NCI-H146 treated with DMSO at 0.1 percent for 48 hours (cell line): ENCODE measurements around the gene TEAD1.
"Not testable (repeated sequence)": the region's sequence is repeated elsewhere in the genome, so short reads cannot be mapped to it uniquely, and the experiment has no call there.

Source experiments
- DNase-seq: peaks from one replicate; lab custom pipeline; 2025; ENCODE audit not compliant: unreplicated experiment; lab: John Stamatoyannopoulos, UW

Gene TEAD1

DNA sequence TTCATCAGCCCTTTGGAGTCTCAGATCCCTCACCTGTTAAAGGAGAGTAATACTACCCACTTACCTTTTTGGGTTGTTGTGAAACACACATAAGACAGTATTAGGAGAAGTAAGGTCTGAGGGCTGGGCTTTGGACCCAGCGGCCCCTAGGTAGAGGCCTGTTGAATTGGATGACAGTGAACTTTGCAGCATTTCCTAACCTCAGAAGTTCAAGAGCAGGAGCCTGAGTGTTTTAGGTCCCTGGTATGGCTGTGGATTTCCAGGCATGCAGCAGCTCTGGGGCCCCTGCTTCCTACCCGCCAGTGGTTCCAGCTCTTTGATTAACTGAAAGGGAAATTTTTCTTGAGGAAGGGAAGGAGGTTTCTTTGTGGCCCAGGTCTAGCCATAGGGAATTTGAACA lies 58.9 kb downstream of the TEAD1 start:
- DNase-seq: no peak

- no peak for DNase-seq
Measured at GRCh38 chr11:12734625-12735024, 60.4 kb downstream of the TEAD1 start.

- DNase-seq: no peak
Measured at GRCh38 chr11:12735262-12735661, 61.0 kb downstream of the TEAD1 start.

DNA sequence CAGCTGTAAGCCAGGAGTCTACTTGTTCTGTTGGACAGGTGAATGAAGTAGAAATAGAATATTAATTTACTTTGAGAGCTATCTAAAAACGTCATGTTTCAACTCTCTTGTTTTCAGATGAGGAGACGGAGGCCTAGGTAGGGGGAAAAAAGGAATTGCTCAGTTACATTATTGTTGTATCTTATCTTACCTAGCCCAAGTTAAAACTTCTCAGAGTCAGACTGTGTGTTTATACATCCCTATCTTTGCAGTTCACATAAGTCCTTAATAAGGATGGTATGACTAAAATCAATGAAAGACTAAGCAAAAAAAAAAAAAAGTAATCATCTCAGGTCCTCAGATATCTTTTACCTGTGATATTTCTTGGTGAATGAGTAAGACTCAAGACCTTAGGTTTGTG lies 62.8 kb downstream of the TEAD1 start:
- no peak for DNase-seq

DNA sequence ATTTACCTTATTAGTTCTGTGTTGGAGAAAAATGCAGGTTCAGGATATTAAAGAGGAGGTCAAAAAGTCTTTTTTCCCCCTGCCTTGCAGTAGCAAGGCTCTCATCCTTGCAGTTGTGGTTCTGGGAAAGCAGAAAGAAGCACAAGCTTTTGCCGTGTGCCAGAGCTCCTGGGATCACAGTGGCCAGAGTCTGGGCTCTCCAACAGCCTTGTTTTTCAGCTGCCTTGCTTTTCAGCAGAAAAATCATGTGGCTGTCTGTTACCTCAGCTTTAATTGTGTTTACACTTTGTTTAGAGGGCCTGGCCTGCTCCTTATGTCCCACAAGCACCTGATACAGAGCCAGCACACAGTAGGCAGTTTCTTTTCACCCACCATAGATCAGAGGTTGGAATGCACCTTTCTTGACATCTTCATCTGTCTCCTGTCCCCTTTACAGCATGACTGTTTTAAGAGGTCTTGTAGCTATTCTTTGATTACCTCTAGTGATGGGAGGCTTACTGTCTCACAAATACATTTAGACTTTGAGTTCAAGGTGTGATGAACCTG lies 67.5 kb downstream of the TEAD1 start:
- no peak for DNase-seq

- no peak for DNase-seq
Measured at GRCh38 chr11:12743834-12744449, 69.7 kb downstream of the TEAD1 start.

DNA sequence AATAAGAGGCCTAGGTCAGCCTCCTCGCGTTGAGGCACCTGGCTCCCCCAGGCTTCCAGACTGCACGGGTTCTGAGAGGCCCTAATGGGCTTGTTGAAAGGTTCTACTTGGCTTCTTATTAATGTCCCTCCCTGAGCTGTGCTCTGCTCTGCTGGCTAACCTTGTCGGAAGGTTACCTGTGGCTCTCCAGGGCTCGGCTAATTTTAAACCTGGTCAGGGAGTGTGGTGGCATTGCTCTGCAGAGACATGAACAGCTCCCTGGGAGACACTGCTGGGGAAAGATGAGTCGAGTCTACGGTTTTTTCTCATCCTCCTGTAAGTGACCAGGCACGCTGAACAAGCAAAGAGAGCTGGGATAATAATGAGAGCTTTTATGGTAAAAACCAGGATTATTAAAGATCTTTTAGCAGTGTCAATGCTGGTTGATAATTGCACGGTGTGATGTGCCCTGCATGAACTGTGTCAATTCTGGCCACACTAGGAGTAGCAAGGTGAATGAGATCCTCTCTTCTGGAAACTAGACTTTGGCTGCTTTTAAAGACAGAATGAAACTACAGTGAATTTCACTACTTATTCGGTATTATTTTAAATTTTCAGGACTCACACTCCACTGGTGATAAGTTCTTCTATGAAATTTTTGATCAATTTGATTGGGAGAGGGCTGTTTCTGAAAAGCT lies 70.7 kb downstream of the TEAD1 start:
- peak; percentile 24 for DNase-seq

DNA sequence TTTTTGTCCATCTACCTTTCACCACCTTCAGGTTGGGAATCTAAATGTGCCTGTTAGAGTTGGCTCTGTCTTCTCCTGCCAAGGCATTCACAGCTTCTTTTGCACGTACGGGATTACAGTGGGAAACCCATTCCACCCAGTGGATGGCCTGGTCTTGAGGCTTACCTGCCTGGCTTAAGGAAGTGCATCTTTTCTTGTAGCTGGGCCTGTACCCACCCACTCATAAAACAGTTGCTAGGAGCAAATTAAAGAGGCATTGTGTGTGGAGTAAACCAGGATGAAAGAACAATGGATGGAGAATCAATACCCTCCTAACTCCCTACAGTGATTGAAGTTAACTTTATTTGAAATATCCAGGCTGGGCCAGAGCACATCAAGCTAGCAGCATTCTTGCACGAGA lies 71.6 kb downstream of the TEAD1 start:
- peak; percentile 21 for DNase-seq

- peak; percentile 84 for DNase-seq
Measured at GRCh38 chr11:12746593-12747097, 72.4 kb downstream of the TEAD1 start.

DNA sequence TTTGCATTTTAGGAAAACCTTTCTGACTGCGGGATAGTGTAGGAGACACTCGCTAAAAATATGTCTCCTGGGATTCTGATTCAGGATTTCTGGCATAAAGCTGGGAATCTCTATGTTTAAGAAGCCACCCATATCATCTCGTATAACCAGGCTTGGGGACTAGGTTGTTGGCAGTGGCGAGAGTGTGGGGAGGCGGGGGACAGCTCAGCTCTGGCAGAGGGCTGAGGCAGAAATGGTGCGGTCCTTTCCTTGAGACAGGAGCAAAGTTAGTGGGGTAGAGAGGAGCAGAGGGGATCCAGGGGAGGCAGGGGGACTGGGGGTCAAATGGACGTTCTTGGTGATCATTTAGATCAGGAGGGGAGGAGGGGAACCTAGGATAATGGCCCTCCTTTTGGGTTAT lies 74.3 kb downstream of the TEAD1 start:
- DNase-seq: no peak

- no peak for DNase-seq
Measured at GRCh38 chr11:12749442-12749841, 75.2 kb downstream of the TEAD1 start.

GRCh38 chr11:12750181-12750580 lies 76.0 kb downstream of the TEAD1 start:
- DNase-seq: no peak

- no peak for DNase-seq
Measured at GRCh38 chr11:12752868-12753524, 78.8 kb downstream of the TEAD1 start.

GRCh38 chr11:12754021-12754420 lies 79.8 kb downstream of the TEAD1 start:
- DNase-seq: no peak

- no peak for DNase-seq
Measured at GRCh38 chr11:12754582-12755234, 80.5 kb downstream of the TEAD1 start.

DNA sequence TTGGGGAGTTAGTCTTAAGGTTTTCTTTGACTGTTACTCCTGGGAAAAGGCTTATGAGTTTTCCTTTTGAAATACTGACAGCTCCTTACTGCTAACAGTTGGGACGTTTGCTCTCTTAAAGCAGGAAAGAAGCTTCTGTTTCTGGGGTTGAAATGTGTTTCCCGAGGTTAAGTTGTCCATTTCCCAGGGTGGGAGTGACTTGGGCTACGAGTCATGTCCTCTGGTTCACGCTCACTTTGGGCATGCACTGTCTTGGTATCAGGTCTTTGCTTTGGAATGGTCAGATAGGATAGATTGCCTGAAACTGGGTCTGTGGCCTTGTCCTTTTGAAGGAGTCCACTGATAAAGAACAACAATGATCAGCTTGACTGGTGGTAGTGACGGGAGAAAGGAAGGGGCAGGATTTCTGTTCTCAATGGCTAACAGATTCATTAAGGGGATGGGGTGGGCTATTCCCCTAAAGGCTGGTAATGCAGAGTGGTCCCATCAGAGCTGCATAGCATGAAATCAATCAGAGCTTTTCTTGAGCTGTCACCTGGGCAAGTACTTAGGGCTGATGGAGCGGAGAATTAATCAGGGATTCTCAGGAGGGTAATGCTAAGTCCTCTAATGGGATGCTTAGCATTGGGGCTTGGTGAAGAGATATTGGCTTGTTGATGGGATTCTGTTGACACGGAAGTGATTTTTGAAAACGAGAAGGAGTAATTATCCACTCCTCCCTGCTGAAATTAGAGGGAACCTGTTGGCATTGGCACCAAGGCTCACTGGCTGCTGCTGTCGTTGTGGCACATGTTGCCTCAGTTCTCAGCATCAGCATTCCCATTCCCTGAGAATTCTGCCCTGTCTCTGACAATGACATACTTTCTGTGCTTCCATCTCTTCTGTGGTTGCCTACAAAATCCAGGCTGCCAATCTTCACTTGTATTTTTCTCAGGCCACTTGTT lies 81.6 kb downstream of the TEAD1 start:
- DNase-seq: no peak

- no peak for DNase-seq
Measured at GRCh38 chr11:12756454-12756806, 82.2 kb downstream of the TEAD1 start.

DNA sequence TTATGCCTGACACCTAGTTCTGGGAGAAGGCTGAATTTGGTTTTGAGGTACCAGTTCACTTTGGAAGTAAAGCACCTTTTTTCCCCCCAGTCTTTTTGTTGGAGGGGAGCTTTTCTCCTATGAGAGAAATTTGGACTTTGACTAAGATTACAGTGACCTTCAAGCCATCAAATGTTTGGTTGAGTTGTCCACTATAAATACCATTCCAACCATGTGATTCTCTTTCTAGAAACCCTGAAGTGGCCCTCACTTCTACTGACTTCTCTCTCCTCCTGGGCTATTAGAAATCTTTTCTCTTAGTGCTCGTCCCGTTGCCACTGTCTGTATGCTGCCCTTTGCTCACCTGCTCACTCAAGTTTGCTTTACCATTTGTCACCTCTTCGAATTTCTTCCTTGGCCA lies 82.6 kb downstream of the TEAD1 start:
- DNase-seq: no peak

DNA sequence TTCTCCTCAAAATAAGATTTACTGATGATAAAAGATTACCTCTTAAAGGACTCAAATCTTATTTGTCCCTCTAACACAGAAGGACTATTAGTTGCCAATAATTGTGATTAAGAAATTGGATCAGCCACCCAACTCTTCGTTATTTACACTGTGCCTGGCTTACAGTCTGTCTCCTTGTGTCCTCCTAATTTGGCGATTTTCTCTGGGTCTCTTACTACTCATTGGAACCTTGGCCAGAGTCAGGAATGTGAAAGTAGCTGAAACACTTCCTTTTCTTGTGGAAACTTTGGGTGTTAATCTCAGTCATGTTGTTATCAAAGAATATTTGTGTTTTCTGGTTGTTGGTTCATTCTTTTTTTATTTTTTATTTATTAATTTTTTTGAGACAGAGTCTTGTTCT lies 83.2 kb downstream of the TEAD1 start:
- DNase-seq: no peak

DNA sequence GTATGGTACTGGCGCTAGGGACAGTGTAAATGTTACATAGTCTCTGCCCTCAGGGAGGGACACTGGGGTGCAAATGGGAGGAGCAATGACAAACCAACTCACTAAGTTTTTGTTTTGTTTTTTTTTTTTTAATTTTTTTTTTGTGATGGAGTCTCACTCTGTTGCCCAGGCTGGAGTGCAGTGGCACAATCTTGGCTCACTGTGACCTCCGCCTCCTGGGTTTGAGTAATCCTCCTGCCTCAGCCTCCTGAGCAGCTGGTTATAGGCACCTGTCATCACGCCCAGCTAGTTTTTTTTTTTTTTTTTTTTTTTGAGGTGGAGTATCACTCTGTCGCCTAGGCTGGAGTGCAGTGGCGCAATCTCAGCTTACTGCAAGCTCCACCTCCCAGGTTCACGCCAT lies 83.9 kb downstream of the TEAD1 start:
- not testable (repeated sequence) for DNase-seq
